ENCODE results near the gene CFAP251. TPM values are rescaled to one million over a fixed set of nuclear protein-coding genes. Genes with fewer than 3 reads are reported as not detected.
"Not testable (repeated sequence)": the region's sequence is repeated elsewhere in the genome, so short reads cannot be mapped to it uniquely, and the experiment has no call there.

The CFAP251 gene
- total RNA-seq, 1 experiment from 2014 or later = 5.5 TPM

GRCh38 chr12:121875582-121875981 lies 42.8 kb upstream of the CFAP251 start:
- no TSS peak for BruUV-seq (replicated peaks)
- CTCF ChIA-PET = no interaction called here
- intact Hi-C loops (cut with micrococcal nuclease; ENCODE audit: unreplicated experiment) = no loop called here
- POLR2A ChIA-PET (ENCODE audit: low non-redundant PET) = no interaction called here
- Histone ChIP-seq H3K27ac (ENCODE audit: low read depth, low read length, poor library complexity, severe bottlenecking) (no peak overlapping the region), H3K36me3 (ENCODE audit: insufficient read depth, low read length, poor library complexity, severe bottlenecking) (no peaks in the 10 kb centered on the region), H3K4me3 (ENCODE audit: low read depth, low read length, poor library complexity, severe bottlenecking) (no peak overlapping the region), H3K4me1 (ENCODE audit: insufficient read depth, low read length, poor library complexity, severe bottlenecking) (no peaks in the 10 kb centered on the region), H3K27me3 (replicated peaks; ENCODE audit: insufficient read depth, low read depth, low read length, poor library complexity) (no peaks in the 10 kb centered on the region), H3K9me3 (ENCODE audit: low read depth, low read length, poor library complexity, severe bottlenecking) (no peaks in the 10 kb centered on the region)
- no peak for DNase-seq (ENCODE audit: low spot score)
- TF ChIP-seq, protein P1, sequence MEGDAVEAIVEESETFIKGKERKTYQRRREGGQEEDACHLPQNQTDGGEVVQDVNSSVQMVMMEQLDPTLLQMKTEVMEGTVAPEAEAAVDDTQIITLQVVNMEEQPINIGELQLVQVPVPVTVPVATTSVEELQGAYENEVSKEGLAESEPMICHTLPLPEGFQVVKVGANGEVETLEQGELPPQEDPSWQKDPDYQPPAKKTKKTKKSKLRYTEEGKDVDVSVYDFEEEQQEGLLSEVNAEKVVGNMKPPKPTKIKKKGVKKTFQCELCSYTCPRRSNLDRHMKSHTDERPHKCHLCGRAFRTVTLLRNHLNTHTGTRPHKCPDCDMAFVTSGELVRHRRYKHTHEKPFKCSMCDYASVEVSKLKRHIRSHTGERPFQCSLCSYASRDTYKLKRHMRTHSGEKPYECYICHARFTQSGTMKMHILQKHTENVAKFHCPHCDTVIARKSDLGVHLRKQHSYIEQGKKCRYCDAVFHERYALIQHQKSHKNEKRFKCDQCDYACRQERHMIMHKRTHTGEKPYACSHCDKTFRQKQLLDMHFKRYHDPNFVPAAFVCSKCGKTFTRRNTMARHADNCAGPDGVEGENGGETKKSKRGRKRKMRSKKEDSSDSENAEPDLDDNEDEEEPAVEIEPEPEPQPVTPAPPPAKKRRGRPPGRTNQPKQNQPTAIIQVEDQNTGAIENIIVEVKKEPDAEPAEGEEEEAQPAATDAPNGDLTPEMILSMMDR (conservative IDR thresholded peaks at IDR 0.05; ENCODE audit: low read depth, low read length) = no peak
- TF ChIP-seq EZH2 (IDR thresholded peaks at IDR 0.05; ENCODE audit: borderline replicate concordance, low read depth, low read length, poor library complexity, severe bottlenecking) = no peak

DNA sequence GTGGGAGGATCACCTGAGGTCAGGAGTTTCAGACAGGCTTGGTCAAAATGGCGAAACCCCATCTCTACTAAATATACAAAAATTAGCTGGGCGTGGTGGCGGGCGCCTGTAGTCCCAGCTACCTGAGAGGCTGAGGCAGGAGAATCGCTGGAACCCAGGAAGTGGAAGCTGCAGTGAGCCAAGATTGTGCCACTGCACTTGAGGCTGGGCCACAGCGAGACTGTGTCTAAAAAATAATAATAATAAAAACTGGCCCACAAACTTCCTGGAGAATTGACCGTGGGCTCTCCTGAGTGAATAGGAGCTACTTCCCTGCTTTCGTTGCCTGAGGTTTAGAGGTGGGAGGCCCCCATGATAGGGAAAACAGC lies 42.3 kb upstream of the CFAP251 start:
- DNase-seq (ENCODE audit: low spot score); H3K36me3 ChIP-seq (ENCODE audit: insufficient read depth, low read length, poor library complexity, severe bottlenecking); H3K4me1 ChIP-seq (ENCODE audit: insufficient read depth, low read length, poor library complexity, severe bottlenecking); H3K4me3 ChIP-seq (ENCODE audit: low read depth, low read length, poor library complexity, severe bottlenecking); intact Hi-C loops (cut with micrococcal nuclease; ENCODE audit: unreplicated experiment); POLR2A ChIA-PET (ENCODE audit: low non-redundant PET); H3K27ac ChIP-seq (ENCODE audit: low read depth, low read length, poor library complexity, severe bottlenecking); CTCF ChIA-PET; BruUV-seq (replicated peaks); H3K9me3 ChIP-seq (ENCODE audit: low read depth, low read length, poor library complexity, severe bottlenecking); H3K27me3 ChIP-seq (replicated peaks; ENCODE audit: insufficient read depth, low read depth, low read length, poor library complexity): not testable (repeated sequence)

- no peak for DNase-seq (ENCODE audit: low spot score)
- TF ChIP-seq EZH2 (IDR thresholded peaks at IDR 0.05; ENCODE audit: borderline replicate concordance, low read depth, low read length, poor library complexity, severe bottlenecking) = no peak
- TF ChIP-seq, protein P1 (conservative IDR thresholded peaks at IDR 0.05; ENCODE audit: low read depth, low read length) = no peak
- H3K27ac ChIP-seq (ENCODE audit: low read depth, low read length, poor library complexity, severe bottlenecking) = no peak overlapping the region
- no peaks in the 10 kb centered on the region for H3K9me3 ChIP-seq (ENCODE audit: low read depth, low read length, poor library complexity, severe bottlenecking)
- H3K4me3 ChIP-seq (ENCODE audit: low read depth, low read length, poor library complexity, severe bottlenecking) = no peak overlapping the region
- H3K36me3 ChIP-seq (ENCODE audit: insufficient read depth, low read length, poor library complexity, severe bottlenecking) = no peaks in the 10 kb centered on the region
- ChIA-PET POLR2A (ENCODE audit: low non-redundant PET) (interaction anchor here (0.7 kb wide), 1 partner anchor 88 kb away, joined by 15 read pairs; no protein-coding TSS in a partner anchor), CTCF (interaction anchor here (0.7 to 0.8 kb wide), 2 partner anchors 44 to 71 kb away, joined by 3 to 4 read pairs; no protein-coding TSS in a partner anchor)
- H3K4me1 ChIP-seq (ENCODE audit: insufficient read depth, low read length, poor library complexity, severe bottlenecking) = peaks cover 7% of the 10 kb centered on the region
- no peaks in the 10 kb centered on the region for H3K27me3 ChIP-seq (replicated peaks; ENCODE audit: insufficient read depth, low read depth, low read length, poor library complexity)
- no TSS peak for BruUV-seq (replicated peaks)
- intact Hi-C loops (cut with micrococcal nuclease; ENCODE audit: unreplicated experiment) = no loop called here
Observed at GRCh38 chr12:121883315-121883660, 35.1 kb upstream of the CFAP251 start.

- DNase-seq (ENCODE audit: low spot score); BruUV-seq (replicated peaks); H3K4me1 ChIP-seq (ENCODE audit: insufficient read depth, low read length, poor library complexity, severe bottlenecking); H3K36me3 ChIP-seq (ENCODE audit: insufficient read depth, low read length, poor library complexity, severe bottlenecking); H3K4me3 ChIP-seq (ENCODE audit: low read depth, low read length, poor library complexity, severe bottlenecking); H3K27ac ChIP-seq (ENCODE audit: low read depth, low read length, poor library complexity, severe bottlenecking); POLR2A ChIA-PET (ENCODE audit: low non-redundant PET); H3K27me3 ChIP-seq (replicated peaks; ENCODE audit: insufficient read depth, low read depth, low read length, poor library complexity); H3K9me3 ChIP-seq (ENCODE audit: low read depth, low read length, poor library complexity, severe bottlenecking): not testable (repeated sequence)
- CTCF ChIA-PET = interaction anchor here (1.2 kb wide), 1 partner anchor 90 kb away, joined by 5 read pairs; no protein-coding TSS in a partner anchor
- intact Hi-C loops (cut with micrococcal nuclease; ENCODE audit: unreplicated experiment) = loop anchor here (5.0 kb wide), 1 partner anchor 188 kb away; no protein-coding TSS in a partner anchor
Observed at GRCh38 chr12:121885129-121885528, 33.3 kb upstream of the CFAP251 start.
